Measurements from ENCODE around the gene BMP8B. TPM values are rescaled to one million over a fixed set of nuclear protein-coding genes. Genes with fewer than 3 reads are reported as not detected.

BMP8B gene
- total and polyA plus RNA-seq, 2 of the 8 experiments (the other 6 are each of a cell fraction or from before 2014, with no cell fraction given) = 0.37 to 0.50 TPM

GRCh38 chr1:39758556-39759435 is 29.9 kb downstream of the BMP8B start (continued):
- no peak for TF ChIP-seq TAF1 (IDR thresholded peaks at IDR 0.05; ENCODE audit: low read depth, low read length)
- TF ChIP-seq HDAC6 (IDR thresholded peaks at IDR 0.05; ENCODE audit: low read depth, low read length) = no peak
- no peak for TF ChIP-seq EP300 (IDR thresholded peaks at IDR 0.05; ENCODE audit: borderline replicate concordance in 1 of 2, low read depth in 2 of 2, low read length in 2 of 2)
